Naive thymus-derived CD4-positive, alpha-beta T cell (primary cell): Measurements from ENCODE around the gene STARD8. TPM values are rescaled to one million over a fixed set of nuclear protein-coding genes. Genes with fewer than 3 reads are reported as not detected.

Experiments
- ATAC-seq: fragments of 150-1000 bp; cut with Tn5 transposase; 2 replicates; pipeline ENCODE4 v1.10.0; 2021; ENCODE audit warnings: mild to moderate bottlenecking, moderate library complexity
- CTCF ChIA-PET: fragments of 350-600 bp; sonication (Branson Sonifier 250); formaldehyde crosslinking; loops from one replicate; lab custom pipeline; 2021; ENCODE audit warnings: antibody characterized with exemption; lab: Charles Lee
- POLR2A ChIA-PET: fragments of 350-600 bp; sonication (Branson Sonifier 250); formaldehyde crosslinking; loops from one replicate; lab custom pipeline; 2021; ENCODE audit warnings: antibody characterized with exemption, inconsistent platforms; lab: Charles Lee
- DNase-seq, 9 donors: peaks; one replicate each; pipeline versions ENCODE4 v3.0.0 to v3.0.0-alpha.2; 2020 to 2022; ENCODE audit warnings: mixed read lengths in 1 of 9
- H3K27ac ChIP-seq: one replicate; pipeline ENCODE4 v1.7.0; 2013; ENCODE audit warnings: mild to moderate bottlenecking, low read depth, low read length, moderate library complexity
- H3K27me3 ChIP-seq, 2 donors: one replicate each; pipeline ENCODE4 v1.7.0; 2013; ENCODE audit warnings: low read length in 2 of 2, mild to moderate bottlenecking in 2 of 2, moderate library complexity in 2 of 2; ENCODE audit not compliant: control insufficient read depth in 2 of 2, insufficient read depth in 2 of 2
- H3K36me3 ChIP-seq, 3 experiments: 1 replicate in 2 of 3; 2 replicates in 1 of 3; pipeline ENCODE4 v1.7.0; 2013; ENCODE audit warnings: low read length in 3 of 3, mild to moderate bottlenecking in 3 of 3, moderate library complexity in 1 of 3; ENCODE audit not compliant: insufficient read depth in 3 of 3, control insufficient read depth in 2 of 3
- H3K4me1 ChIP-seq, 2 donors: one replicate each; pipeline ENCODE4 v1.7.0; 2013; ENCODE audit warnings: low read length in 2 of 2, mild to moderate bottlenecking in 2 of 2, moderate library complexity in 1 of 2; ENCODE audit not compliant: control insufficient read depth in 2 of 2, insufficient read depth in 2 of 2
- H3K4me3 ChIP-seq: 2 replicates; pipeline ENCODE4 v1.7.0; 2013; ENCODE audit warnings: mild to moderate bottlenecking, low read length
- H3K9me3 ChIP-seq, 3 experiments: 1 replicate in 2 of 3; 2 replicates in 1 of 3; pipeline ENCODE4 v1.7.0; 2013; ENCODE audit warnings: low read length in 3 of 3; ENCODE audit not compliant: control insufficient read depth in 2 of 3
- H3K27ac Mint-ChIP-seq, 9 donors: one replicate each; pipeline ENCODE4 v1.8.0; 2020 to 2022; ENCODE audit warnings: mixed read lengths in 9 of 9, mild to moderate bottlenecking in 8 of 9, moderate library complexity in 5 of 9, inconsistent platforms in 2 of 9
- H3K27me3 Mint-ChIP-seq, 5 donors: one replicate each; pipeline ENCODE4 v1.8.0; 2021 to 2022; ENCODE audit warnings: mixed read lengths in 5 of 5, mild to moderate bottlenecking in 1 of 5
- H3K36me3 Mint-ChIP-seq, 5 donors: one replicate each; pipeline ENCODE4 v1.8.0; 2020 to 2022; ENCODE audit warnings: mixed read lengths in 5 of 5, mild to moderate bottlenecking in 3 of 5, inconsistent platforms in 1 of 5
- H3K4me1 Mint-ChIP-seq, 7 donors: one replicate each; pipeline ENCODE4 v1.8.0; 2020 to 2022; ENCODE audit warnings: mixed read lengths in 7 of 7, mild to moderate bottlenecking in 3 of 7, inconsistent platforms in 1 of 7
- H3K4me3 Mint-ChIP-seq, 10 donors: one replicate each; pipeline ENCODE4 v1.8.0; 2020 to 2022; ENCODE audit warnings: mild to moderate bottlenecking in 10 of 10, mixed read lengths in 10 of 10, moderate library complexity in 6 of 10, inconsistent platforms in 2 of 10
- H3K9me3 Mint-ChIP-seq, 11 donors: one replicate each; pipeline ENCODE4 v1.8.0; 2020 to 2022; ENCODE audit warnings: mixed read lengths in 11 of 11, mild to moderate bottlenecking in 4 of 11, inconsistent platforms in 1 of 11, moderate library complexity in 1 of 11
- intact Hi-C, 2 donors: fragments of 100-400 bp; cut with micrococcal nuclease; formaldehyde crosslinking; loops; one replicate each; pipeline ENCODE4 v1.15.1; 2023
- polyA plus RNA-seq, 2 donors: library from polyadenylated mRNA; unstranded; fragments of 300-500 nt; fragmentation: Illumina TruSeq; gene quantifications; one replicate each; pipeline ENCODE4 v1.2.3, GENCODE V29; 2021
- total RNA-seq, 6 experiments: library from RNA in 5 of 6; stranded (reverse) in 5 of 6; gene quantifications; 1 replicate in 5 of 6; 2 replicates in 1 of 6; pipeline ENCODE4 v1.2.3 and lab custom pipeline; 2021 to 2026

Gene STARD8
- total and polyA plus RNA-seq, 7 experiments from 2014 or later: 0.04 to 3.5 (median 0.62) TPM

GRCh38 chrX:68694435-68695205, 47.2 kb downstream of the STARD8 start:
- peak overlapping the region in 7 of 10 donors; percentile 23 to 84 (median 41) for H3K4me3 Mint-ChIP-seq
- H3K4me1 ChIP-seq: no peaks in the 10 kb centered on the region
- ATAC-seq: peak; percentile 53
- H3K36me3 Mint-ChIP-seq: no peaks in the 10 kb centered on the region
- peaks cover 0 to 15% (median 6%) of the 10 kb centered on the region in 5 donors for H3K27me3 Mint-ChIP-seq
- DNase-seq: no peak
- intact Hi-C loops: loop anchor here in 1 of 2 donors (1.0 kb wide), 1 partner anchor 8 kb away; no protein-coding TSS in a partner anchor
- ChIA-PET POLR2A (no interaction called here), CTCF (no interaction called here)
- H3K9me3 Mint-ChIP-seq: no peaks in the 10 kb centered on the region
- peak overlapping the region in 1 of 9 donors; percentile 82 for H3K27ac Mint-ChIP-seq
- H3K27me3 ChIP-seq: no peaks in the 10 kb centered on the region
- H3K4me1 Mint-ChIP-seq: peaks cover 0 to 31% (median 0%) of the 10 kb centered on the region in 7 donors
- no peak overlapping the region for H3K4me3 ChIP-seq
- no peaks in the 10 kb centered on the region for H3K9me3 ChIP-seq
- no peaks in the 10 kb centered on the region for H3K36me3 ChIP-seq
- H3K27ac ChIP-seq: no peak overlapping the region

GRCh38 chrX:68695206-68695845, 47.9 kb downstream of the STARD8 start:
- no peak overlapping the region for H3K27ac Mint-ChIP-seq
- no peaks in the 10 kb centered on the region for H3K36me3 Mint-ChIP-seq
- H3K27me3 ChIP-seq: no peaks in the 10 kb centered on the region
- ChIA-PET POLR2A (no interaction called here), CTCF (no interaction called here)
- H3K9me3 ChIP-seq: no peaks in the 10 kb centered on the region
- ATAC-seq (no peak), DNase-seq (no peak)
- H3K4me3 ChIP-seq: no peak overlapping the region
- H3K27ac ChIP-seq: no peak overlapping the region
- no peaks in the 10 kb centered on the region for H3K9me3 Mint-ChIP-seq
- H3K4me3 Mint-ChIP-seq: peak overlapping the region in 2 of 10 donors; percentile 8 to 76
- H3K4me1 ChIP-seq: no peaks in the 10 kb centered on the region
- H3K36me3 ChIP-seq: no peaks in the 10 kb centered on the region
- intact Hi-C loops: no loop called here
- peaks cover 0 to 15% (median 6%) of the 10 kb centered on the region in 5 donors for H3K27me3 Mint-ChIP-seq
- H3K4me1 Mint-ChIP-seq: peaks cover 0 to 34% (median 0%) of the 10 kb centered on the region in 7 donors

- H3K36me3 ChIP-seq: no peaks in the 10 kb centered on the region
- no peak overlapping the region for H3K4me3 ChIP-seq
- peak overlapping the region in 1 of 10 donors; percentile 69 for H3K4me3 Mint-ChIP-seq
- ATAC-seq (no peak), DNase-seq (no peak)
- no peaks in the 10 kb centered on the region for H3K36me3 Mint-ChIP-seq
- H3K4me1 Mint-ChIP-seq: peaks cover 0 to 39% (median 0%) of the 10 kb centered on the region in 7 donors
- no peaks in the 10 kb centered on the region for H3K4me1 ChIP-seq
- H3K9me3 Mint-ChIP-seq: no peaks in the 10 kb centered on the region
- peaks cover 0 to 15% (median 6%) of the 10 kb centered on the region in 5 donors for H3K27me3 Mint-ChIP-seq
- H3K27me3 ChIP-seq: no peaks in the 10 kb centered on the region
- no peak overlapping the region for H3K27ac ChIP-seq
- intact Hi-C loops: no loop called here
- ChIA-PET CTCF (no interaction called here), POLR2A (no interaction called here)
- H3K9me3 ChIP-seq: no peaks in the 10 kb centered on the region
- peak overlapping the region in 1 of 9 donors; percentile 38 for H3K27ac Mint-ChIP-seq
Observed at GRCh38 chrX:68696267-68696990, 49.0 kb downstream of the STARD8 start.

GRCh38 chrX:68697036-68697435, 49.6 kb downstream of the STARD8 start:
- ChIA-PET CTCF (no interaction called here), POLR2A (no interaction called here)
- Mint-ChIP-seq H3K4me1 (peaks cover 0 to 41% (median 0%) of the 10 kb centered on the region in 7 donors), H3K27ac (no peak overlapping the region), H3K9me3 (no peaks in the 10 kb centered on the region), H3K4me3 (no peak overlapping the region), H3K36me3 (no peaks in the 10 kb centered on the region), H3K27me3 (peaks cover 0 to 15% (median 6%) of the 10 kb centered on the region in 5 donors)
- Histone ChIP-seq H3K27me3 (no peaks in the 10 kb centered on the region), H3K4me3 (no peak overlapping the region), H3K36me3 (no peaks in the 10 kb centered on the region), H3K27ac (no peak overlapping the region), H3K4me1 (no peaks in the 10 kb centered on the region), H3K9me3 (no peaks in the 10 kb centered on the region)
- ATAC-seq (no peak), DNase-seq (no peak)
- intact Hi-C loops: no loop called here

- no peaks in the 10 kb centered on the region for H3K36me3 ChIP-seq
- peaks cover 0 to 15% (median 4%) of the 10 kb centered on the region in 5 donors for H3K27me3 Mint-ChIP-seq
- peaks cover 0 to 37% (median 0%) of the 10 kb centered on the region in 7 donors for H3K4me1 Mint-ChIP-seq
- ChIA-PET POLR2A (no interaction called here), CTCF (no interaction called here)
- H3K9me3 Mint-ChIP-seq: no peaks in the 10 kb centered on the region
- H3K4me3 Mint-ChIP-seq: no peak overlapping the region
- no peak overlapping the region for H3K27ac ChIP-seq
- ATAC-seq: no peak
- no peaks in the 10 kb centered on the region for H3K9me3 ChIP-seq
- no peak for DNase-seq
- intact Hi-C loops: no loop called here
- H3K4me1 ChIP-seq: no peaks in the 10 kb centered on the region
- H3K4me3 ChIP-seq: no peak overlapping the region
- H3K27ac Mint-ChIP-seq: peak overlapping the region in 1 of 9 donors; percentile 38
- no peaks in the 10 kb centered on the region for H3K27me3 ChIP-seq
- H3K36me3 Mint-ChIP-seq: no peaks in the 10 kb centered on the region
Observed at GRCh38 chrX:68697465-68698125, 50.1 kb downstream of the STARD8 start.

- H3K36me3 Mint-ChIP-seq: no peaks in the 10 kb centered on the region
- no peak for ATAC-seq
- no peak for DNase-seq
- peaks cover 0 to 38% (median 0%) of the 10 kb centered on the region in 7 donors for H3K4me1 Mint-ChIP-seq
- H3K27me3 Mint-ChIP-seq: peaks cover 0 to 15% (median 4%) of the 10 kb centered on the region in 5 donors
- no peak overlapping the region for H3K4me3 Mint-ChIP-seq
- Histone ChIP-seq H3K27me3 (no peaks in the 10 kb centered on the region), H3K9me3 (no peaks in the 10 kb centered on the region), H3K4me1 (no peaks in the 10 kb centered on the region), H3K4me3 (no peak overlapping the region), H3K36me3 (no peaks in the 10 kb centered on the region), H3K27ac (no peak overlapping the region)
- POLR2A ChIA-PET: no interaction called here
- CTCF ChIA-PET: no interaction called here
- no peaks in the 10 kb centered on the region for H3K9me3 Mint-ChIP-seq
- no peak overlapping the region for H3K27ac Mint-ChIP-seq
- intact Hi-C loops: no loop called here
Observed at GRCh38 chrX:68698942-68699341, 51.5 kb downstream of the STARD8 start.
